RWPE2 (cell line): ENCODE results near the gene HOXB4.
"Not testable (repeated sequence)": the region's sequence is repeated elsewhere in the genome, so short reads cannot be mapped to it uniquely, and the experiment has no call there.

Experiments
- ATAC-seq: fragments of 200-7000 bp; cut with Tn5 transposase; 3 replicates; pipeline ENCODE4 v1.9.1; 2021; ENCODE audit warnings: low read depth
- DNase-seq: peaks from one replicate; pipeline ENCODE4 v3.0.0-alpha.2; 2020; ENCODE audit warnings: low spot score
- H3K27ac ChIP-seq: fragments of 450-650 bp; 2 replicates; pipeline ENCODE4 v1.5.1; 2017; ENCODE audit warnings: mild to moderate bottlenecking; ENCODE audit not compliant: poor library complexity, severe bottlenecking
- H3K27me3 ChIP-seq: fragments of 250-450 bp; sonication (Bioruptor Pico); 2 replicates; pipeline ENCODE4 v1.5.1; 2021; ENCODE audit warnings: mild to moderate bottlenecking, moderate library complexity; ENCODE audit not compliant: insufficient read depth, poor library complexity, severe bottlenecking
- H3K36me3 ChIP-seq: fragments of 250-450 bp; sonication (Bioruptor Pico); 2 replicates; pipeline ENCODE4 v1.5.1; 2020; ENCODE audit warnings: low read depth, mild to moderate bottlenecking, moderate library complexity
- H3K4me1 ChIP-seq: fragments of 250-450 bp; sonication (Bioruptor Pico); 2 replicates; pipeline ENCODE4 v1.5.1; 2021; ENCODE audit warnings: mild to moderate bottlenecking, moderate library complexity; ENCODE audit not compliant: insufficient read depth, poor library complexity, severe bottlenecking
- H3K4me3 ChIP-seq: fragments of 250-450 bp; sonication (Bioruptor Pico); 2 replicates; pipeline ENCODE4 v1.5.1; 2021; ENCODE audit warnings: mild to moderate bottlenecking, moderate library complexity; ENCODE audit not compliant: severe bottlenecking
- H3K9me3 ChIP-seq: fragments of 250-450 bp; sonication (Bioruptor Pico); 2 replicates; pipeline ENCODE4 v1.5.1; 2021; ENCODE audit warnings: mild to moderate bottlenecking, moderate library complexity; ENCODE audit not compliant: severe bottlenecking
- CTCF ChIP-seq: fragments of 450-650 bp; IDR thresholded peaks from one replicate; pipeline ENCODE4 v1.5.1; 2017; ENCODE audit warnings: mild to moderate bottlenecking, moderate library complexity; ENCODE audit not compliant: poor library complexity, severe bottlenecking

Gene HOXB4

GRCh38 chr17:48541577-48542113 lies 36.5 kb downstream of the HOXB4 start:
- Histone ChIP-seq H3K27ac (no peak overlapping the region), H3K36me3 (no peaks in the 10 kb centered on the region), H3K27me3 (peaks cover 3% of the 10 kb centered on the region), H3K4me1 (no peaks in the 10 kb centered on the region), H3K9me3 (no peaks in the 10 kb centered on the region), H3K4me3 (no peak overlapping the region)
- no peak for DNase-seq
- no peak for TF ChIP-seq CTCF
- ATAC-seq, result no peak

DNA sequence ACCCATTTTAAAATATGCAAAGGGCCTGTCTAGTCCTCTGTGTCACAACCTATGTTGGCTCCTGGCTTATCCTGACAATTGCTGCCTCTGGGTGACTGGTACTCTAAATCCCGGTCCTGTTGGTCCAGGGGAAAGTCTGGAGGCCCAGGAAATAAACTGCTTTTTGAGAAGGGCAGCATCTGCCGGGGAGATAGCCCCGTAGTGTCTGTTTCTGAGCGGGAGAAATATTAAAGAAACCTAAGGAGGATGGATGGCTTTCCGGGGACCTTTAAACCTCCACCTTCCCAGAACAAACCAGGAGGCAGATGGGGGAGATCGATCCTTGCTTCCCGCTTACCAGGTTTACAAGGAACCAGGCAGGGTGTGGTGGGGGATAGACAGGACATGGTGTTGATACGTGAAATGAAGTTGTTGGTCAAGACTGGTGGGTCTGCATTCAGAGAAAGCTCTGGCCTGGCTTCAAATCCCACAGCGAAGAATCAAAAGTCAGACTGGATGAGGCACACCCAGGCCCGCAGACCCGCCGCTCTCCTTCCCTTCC lies 37.0 kb downstream of the HOXB4 start:
- Histone ChIP-seq H3K36me3 (no peaks in the 10 kb centered on the region), H3K9me3 (no peaks in the 10 kb centered on the region), H3K27ac (no peak overlapping the region), H3K27me3 (peaks cover 3% of the 10 kb centered on the region), H3K4me3 (no peak overlapping the region), H3K4me1 (no peaks in the 10 kb centered on the region)
- DNase-seq (no peak), ATAC-seq (no peak)
- no peak for TF ChIP-seq CTCF

GRCh38 chr17:48540213-48540612 lies 37.9 kb downstream of the HOXB4 start:
- H3K9me3 ChIP-seq, result no peaks in the 10 kb centered on the region
- no peak for DNase-seq
- peaks cover 3% of the 10 kb centered on the region for H3K27me3 ChIP-seq
- no peak overlapping the region for H3K4me3 ChIP-seq
- no peak for ATAC-seq
- no peaks in the 10 kb centered on the region for H3K36me3 ChIP-seq
- TF ChIP-seq CTCF, result no peak
- H3K4me1 ChIP-seq, result no peaks in the 10 kb centered on the region
- H3K27ac ChIP-seq, result no peak overlapping the region

GRCh38 chr17:48539177-48539576 lies 39.0 kb downstream of the HOXB4 start:
- H3K9me3 ChIP-seq, result no peaks in the 10 kb centered on the region
- H3K27ac ChIP-seq, result no peak overlapping the region
- H3K4me1 ChIP-seq, result no peaks in the 10 kb centered on the region
- DNase-seq, result no peak
- peak; percentile 46; the same call in 2 of the 3 replicates for ATAC-seq
- TF ChIP-seq CTCF, result no peak
- peaks cover 3% of the 10 kb centered on the region for H3K27me3 ChIP-seq
- no peak overlapping the region for H3K4me3 ChIP-seq
- H3K36me3 ChIP-seq, result no peaks in the 10 kb centered on the region

- no peaks in the 10 kb centered on the region for H3K36me3 ChIP-seq
- no peak for ATAC-seq
These were observed 40.8 kb downstream of the HOXB4 start for GRCh38 chr17:48537316-48537715.

DNA sequence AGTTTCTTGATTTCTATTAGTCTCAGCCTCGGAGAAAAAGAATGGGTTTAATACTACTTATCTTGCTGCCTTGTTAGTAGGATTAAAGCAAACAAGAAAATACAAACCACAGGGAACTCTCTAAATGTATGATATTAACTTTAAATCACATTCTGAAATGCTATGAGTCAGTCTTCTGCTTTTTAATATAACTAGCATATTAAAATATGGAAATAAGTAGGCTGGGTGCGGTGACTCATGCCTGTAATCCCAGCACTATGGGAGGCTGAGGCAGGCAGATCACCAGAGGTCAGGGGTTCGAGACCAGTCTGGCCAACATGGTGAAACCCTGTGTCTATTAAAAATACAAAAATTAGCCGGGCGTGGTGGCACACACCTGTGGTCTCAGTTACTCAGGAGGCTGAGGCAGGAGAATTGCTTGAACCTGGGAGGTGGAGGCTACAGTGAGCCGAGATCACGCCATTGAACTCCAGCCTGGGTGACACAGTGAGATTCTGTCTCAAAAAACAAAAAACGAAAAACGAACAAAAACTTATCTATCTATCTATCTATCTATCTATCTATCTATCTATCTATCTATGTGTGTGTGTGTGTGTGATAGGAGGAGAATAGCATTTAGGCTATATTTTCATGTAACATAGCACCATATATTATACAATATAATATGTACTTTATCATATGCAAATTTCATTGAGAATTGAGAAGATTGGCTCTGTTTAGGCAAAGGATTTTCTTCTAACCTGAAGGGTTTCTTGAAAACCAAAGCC lies 42.2 kb downstream of the HOXB4 start:
- DNase-seq, H3K36me3 ChIP-seq, H3K27me3 ChIP-seq, H3K4me1 ChIP-seq, H3K9me3 ChIP-seq, ATAC-seq, H3K4me3 ChIP-seq, H3K27ac ChIP-seq: not testable (repeated sequence)

More at GRCh38 chr17:48537316-48537715, 40.8 kb downstream of the HOXB4 start:
- no peaks in the 10 kb centered on the region for H3K4me1 ChIP-seq
- H3K27me3 ChIP-seq, result peaks cover 3% of the 10 kb centered on the region
- no peak for TF ChIP-seq CTCF
- no peak overlapping the region for H3K27ac ChIP-seq
- H3K4me3 ChIP-seq, result no peak overlapping the region
- no peaks in the 10 kb centered on the region for H3K9me3 ChIP-seq
- no peak for DNase-seq
